Measurements from ENCODE around the gene KRT7.

The KRT7 gene

DNA sequence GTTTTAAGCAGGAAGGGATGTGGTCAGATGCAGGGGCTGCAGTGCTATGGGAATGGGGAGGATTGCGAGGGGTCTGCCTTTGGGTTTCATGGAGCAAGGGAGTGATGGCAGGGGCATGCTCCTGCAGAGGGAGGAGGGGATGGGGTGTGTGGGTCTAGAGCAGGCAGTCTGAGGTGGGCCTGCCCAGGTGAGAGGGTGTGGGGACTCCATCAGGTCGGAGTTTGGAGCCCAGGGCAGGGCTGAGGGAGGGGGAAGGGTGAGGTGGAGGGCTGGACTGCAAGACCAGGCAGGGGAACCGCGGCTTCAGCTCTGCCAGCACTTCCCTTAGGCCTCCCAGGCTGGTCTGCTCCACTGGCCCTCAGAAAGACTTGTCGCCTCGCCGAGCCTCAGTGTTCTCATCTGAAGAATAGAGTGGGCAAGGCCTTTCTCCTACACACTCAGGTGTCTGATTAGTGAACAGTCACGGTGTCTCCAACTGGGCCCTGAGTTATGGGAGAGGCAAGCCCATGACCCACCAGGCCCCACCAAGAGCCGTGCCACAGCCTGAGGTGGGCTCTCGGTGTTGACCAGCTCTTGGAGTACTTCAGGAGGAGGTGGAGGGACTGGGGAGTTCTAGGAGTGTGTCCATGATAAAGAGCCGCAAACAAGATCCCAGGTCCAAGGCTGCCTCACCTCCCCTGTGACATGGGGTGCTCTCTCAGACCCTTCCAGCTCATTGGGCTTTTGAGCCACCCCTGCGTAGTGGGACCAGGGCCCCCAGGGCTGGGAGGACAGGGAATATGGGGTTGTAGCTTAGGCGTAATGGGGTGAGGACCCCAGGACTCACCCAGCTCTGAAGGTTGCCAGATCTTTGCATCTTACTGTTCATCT is 21.1 kb upstream of the KRT7 start:
- no peak for DNase-seq

DNA sequence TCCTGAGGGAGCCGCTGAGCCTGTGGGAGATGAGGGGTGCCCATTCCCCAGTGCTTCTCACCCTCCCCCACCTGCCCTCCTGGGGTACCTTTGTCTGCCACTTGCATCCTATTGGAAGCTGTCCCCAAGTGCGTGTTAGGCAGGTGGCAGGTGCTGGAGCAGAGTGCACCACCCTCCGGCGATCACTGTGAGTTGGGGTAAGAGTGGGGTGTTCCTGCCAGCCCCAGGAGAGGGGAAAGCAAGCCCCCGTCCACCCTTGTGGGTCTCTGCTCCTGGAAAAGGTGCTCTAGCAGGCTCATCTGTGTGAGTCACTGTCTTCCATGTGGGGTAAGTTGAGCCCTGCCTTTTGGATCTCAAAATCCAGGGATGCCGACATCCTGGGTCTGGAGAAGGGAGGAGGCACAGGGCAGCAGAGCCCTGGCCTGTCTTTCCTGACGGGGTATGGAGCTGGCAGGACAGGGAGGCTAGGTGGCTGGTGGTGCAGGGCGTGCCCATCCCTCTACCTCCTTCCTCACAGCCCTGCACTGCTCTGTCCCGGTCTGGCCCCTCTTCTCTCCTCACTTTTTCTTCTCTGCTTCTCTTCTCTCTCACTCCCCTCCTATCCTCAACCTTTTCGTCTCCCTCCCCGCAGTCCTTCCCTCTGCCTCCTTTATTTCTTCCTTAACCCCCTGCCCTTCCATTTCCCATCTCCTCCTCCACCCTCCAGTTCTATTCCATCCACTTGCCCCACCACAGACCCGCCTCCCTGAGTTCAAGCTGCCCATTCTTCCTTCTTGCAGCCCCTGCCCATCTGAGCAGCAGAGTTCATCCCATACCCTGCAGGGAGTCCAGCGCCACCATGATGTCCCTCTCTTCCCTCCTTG is 20.1 kb upstream of the KRT7 start:
- no peak for DNase-seq

DNA sequence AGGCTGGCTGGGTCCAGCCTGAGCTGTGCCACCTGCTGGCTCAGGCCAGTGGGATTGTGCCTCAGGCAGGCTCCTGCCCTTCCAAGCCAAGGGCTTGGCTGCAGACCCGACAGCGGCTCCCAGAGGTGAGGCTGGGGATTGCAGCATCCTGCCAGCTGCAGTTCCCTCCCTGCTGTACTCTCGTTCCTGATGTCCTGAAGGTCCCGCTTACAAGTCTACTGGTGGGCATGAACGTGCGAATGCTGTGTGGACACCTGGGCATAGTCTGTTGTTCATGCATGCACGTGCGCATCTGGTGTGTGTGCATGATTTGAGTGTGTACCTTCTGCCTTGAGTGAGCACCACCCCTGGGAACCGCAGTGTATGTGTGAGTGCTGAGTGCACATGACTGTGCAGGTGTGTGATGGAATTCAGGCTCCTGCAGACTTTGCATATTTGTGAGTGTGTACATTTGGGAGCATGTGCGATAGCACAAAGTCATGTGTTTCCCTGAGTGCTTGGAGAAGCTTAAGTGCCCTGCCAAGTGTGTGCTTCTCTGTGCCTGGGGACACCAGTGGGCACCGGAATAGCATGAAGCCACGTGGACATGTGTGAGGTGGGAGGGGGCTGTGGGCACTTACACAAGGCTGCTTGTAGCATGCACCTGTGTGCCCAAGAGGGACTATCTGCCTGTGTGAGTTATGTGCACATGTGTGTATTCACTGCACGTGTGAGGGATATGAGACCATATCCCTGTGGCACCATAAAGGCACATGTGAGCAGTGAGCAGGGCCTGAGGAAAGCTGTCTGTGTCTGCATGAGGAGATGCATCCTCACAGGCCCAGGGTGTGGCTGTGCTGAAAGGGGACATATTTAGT is 19.3 kb upstream of the KRT7 start:
- peak in 42 of 51 donors; percentile 12 to 78 (median 48) for DNase-seq

DNA sequence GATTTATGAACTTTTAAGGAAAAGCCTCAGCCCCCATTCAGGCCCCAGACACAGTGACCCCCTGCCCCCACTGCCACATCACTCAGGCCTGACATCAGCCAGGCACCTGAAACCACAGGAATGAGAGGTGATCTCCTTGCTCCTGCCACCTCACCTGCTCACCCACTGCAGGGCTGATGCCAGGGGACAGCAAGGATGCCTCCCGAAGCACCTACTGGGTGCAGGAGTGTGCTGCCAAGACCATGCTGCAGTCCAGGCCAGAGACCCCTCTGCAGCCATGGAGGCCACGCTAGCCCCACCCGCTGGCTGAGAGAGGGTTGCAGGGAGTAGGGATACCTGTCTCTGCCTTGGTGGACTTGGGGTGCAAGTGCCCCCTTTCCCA is 18.6 kb upstream of the KRT7 start:
- no peak for DNase-seq

DNA sequence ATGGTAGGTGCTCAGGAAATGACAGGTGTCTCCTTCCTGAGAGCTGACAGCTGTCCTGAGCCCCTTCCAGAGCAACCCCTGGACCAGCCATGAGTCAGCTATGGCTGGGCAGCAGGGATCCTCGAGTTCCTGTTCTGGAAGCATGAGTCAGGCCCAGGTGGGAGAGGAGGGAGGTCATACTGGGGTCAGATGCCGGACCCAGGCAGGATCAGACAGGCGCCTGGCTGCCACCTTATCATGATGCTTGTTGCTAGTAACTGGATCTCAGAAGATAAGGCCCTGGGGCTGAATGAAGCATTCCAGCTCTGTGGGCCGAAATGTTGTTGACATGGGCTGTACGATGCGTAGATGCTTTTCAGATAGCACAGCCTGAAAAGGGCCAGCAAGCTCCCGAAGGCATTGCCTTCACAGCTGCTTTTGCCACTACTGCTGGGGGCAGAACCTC is 17.4 kb upstream of the KRT7 start:
- DNase-seq, result no peak

DNA sequence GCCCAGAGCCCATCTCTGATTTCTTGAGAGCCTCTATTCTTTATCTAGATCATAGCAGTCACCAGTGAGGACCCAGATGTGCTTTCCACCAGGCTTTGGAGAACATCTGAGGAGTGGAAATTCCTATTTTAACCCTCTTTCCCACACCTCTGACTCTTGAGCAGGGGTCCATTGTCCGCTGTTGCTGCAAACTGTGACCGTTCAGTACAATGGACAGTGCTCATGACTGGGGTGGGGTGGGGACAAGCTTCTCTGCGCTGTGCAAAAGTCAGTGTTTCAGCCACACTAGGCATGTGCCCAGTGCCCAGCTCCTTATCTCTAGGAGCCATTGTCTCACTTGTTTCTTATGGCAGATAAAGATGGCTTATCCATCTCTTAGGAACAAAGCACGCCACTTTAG is 16.9 kb upstream of the KRT7 start:
- DNase-seq, result no peak

DNA sequence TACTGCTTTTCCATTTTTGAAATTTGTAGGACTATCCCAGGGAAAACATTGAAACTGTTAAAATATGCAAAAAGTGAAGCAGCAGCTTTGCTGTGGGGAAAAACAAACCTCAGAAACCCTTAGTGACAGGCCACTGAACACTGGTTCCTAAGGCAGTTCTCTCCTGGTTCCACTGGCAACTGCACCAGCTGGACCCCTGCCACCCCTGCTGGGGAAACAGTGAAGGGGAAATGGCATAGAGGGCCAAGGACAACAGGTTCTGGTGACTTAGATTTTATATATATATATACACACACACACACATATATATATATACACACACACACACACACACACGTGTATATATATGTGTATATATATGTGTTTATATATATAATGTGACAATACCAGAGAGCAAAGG is 16.2 kb upstream of the KRT7 start:
- peak in 11 of 51 donors; percentile 6 to 39 (median 23) for DNase-seq

DNA sequence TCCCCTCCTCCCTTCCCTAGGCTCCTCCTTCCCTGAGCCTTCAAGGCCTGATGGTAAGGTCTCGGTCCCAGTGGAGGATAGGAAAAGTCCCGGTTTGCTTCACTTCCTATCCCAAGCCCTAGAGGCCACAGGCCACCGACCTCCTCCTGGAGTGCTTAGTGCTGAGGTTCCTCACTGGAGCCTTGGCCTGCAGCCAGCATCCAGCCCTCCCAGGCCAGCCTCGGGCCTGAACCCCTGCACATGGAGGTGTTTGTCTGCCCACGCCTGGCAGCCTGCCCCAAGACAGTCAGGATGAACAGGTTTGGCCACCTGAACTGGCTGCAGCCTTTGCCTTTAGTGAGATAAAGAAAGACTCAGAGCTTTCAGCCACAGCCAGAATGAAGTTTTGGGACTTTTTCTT is 15.8 kb upstream of the KRT7 start:
- DNase-seq, result no peak

DNA sequence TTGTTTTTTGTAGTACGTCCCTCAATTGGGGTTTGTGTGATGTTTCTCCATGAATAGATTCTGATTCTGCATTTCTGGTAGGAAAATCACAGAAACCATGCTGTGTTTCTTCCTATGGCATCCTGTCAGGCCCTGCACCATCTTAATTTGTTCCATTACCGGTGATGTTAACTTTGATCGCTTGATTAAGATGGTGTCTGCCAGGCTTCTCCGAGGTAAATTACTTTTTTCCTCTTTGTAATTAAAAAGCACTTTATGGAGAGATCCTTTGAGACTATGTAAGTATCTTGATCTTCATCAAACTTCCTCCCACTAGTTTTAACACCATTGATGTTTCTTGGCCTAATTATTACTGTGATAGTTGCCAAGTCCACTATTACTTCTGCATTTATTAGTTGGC is 15.0 kb upstream of the KRT7 start:
- no peak for DNase-seq

DNA sequence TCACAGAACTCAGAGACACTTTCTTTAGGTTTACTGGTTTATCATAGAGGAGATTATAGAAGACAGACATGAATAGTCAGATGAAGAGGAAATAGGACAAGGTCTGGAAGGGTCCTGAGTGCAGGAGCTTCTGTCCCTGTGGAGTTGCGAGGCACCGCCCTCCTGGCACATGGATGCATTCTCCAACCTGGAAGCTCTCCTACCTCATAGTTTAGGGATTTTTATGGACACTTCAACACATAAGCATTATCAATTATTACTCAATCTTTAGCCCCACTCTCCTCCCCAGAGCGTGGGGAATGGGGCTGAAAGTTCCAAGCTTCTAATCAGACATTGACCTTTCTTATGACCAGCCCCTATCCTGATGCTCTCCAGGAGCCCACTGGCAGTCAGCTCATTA is 12.6 kb upstream of the KRT7 start:
- DNase-seq, result no peak

DNA sequence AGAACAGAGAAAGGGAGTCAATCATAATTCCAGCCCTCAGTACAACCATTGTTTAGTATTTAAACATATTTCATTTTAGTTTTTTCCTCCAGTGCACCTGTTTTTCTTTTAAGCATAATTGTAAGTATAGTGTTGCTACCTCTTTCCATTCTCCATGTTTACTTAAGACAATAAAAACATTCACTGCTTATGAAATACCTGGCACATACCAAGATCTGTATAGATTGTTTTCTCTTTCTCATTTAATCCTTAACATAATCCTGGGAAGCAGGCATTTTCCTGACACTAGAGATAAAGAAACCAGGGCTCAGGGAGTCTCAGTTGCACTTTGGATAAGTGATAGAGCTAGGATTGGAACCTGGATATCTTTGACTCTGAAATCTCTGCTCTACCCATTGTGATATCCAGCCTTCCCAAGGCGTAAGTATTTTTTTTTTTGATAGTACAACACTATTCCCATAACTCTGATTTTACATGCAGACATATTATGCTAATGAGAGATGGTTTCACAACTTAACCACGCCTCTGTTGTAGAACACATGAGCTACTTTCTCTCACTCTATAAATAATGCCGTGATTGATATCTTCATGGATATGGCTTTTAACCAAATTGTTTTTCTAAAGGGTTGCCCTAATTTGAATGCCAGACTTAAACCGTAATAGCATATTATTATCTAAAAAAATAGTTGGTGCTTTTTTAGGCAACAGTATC is 11.8 kb upstream of the KRT7 start:
- DNase-seq, result no peak

DNA sequence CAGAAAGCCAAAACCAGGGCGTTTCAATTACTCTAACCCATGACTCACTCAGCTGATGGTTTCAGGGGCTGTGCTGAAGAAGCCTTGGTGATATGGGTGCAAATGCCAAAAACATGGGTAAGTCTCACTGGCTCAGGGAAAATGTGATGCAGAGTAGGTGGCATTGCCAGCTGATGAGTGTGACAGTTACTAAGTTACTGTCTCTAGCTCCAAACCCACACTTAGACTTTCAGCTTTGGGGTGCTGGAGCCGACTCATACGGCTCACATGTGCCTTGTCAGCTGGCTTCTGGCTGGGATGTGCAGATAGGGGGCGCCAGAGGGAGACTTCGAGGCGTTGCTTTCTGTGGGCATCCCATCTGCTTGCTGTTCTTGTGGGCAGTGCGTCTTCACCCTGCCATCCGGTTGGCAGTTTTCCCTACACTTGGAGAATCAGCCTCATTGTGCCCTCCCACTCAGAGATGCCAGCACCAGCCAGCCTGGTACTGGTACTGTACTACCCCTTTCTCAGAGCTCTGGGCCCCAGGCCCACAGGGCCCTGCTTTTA is 11.1 kb upstream of the KRT7 start:
- DNase-seq, result peak in 7 of 51 donors; percentile 9 to 75 (median 28)

DNA sequence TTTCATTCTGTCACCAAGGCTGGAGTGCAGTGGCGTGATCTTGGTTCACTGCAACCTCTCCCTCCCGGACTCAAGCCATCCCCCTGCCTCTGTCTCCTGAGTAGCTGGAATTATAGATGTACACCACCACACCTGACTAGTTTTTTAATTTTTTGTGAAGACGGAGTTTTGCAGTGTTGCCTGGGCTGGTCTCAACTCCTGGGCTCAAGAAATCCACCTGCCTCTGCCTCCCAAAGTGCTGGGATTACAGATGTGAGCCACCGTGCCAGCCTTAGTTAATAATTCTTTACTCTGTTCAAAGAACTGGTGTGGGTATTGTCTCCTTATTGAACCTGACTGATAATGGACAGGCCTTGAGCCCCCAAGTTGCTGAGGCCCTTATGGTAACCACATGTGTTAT is 10.4 kb upstream of the KRT7 start:
- no peak for DNase-seq

DNA sequence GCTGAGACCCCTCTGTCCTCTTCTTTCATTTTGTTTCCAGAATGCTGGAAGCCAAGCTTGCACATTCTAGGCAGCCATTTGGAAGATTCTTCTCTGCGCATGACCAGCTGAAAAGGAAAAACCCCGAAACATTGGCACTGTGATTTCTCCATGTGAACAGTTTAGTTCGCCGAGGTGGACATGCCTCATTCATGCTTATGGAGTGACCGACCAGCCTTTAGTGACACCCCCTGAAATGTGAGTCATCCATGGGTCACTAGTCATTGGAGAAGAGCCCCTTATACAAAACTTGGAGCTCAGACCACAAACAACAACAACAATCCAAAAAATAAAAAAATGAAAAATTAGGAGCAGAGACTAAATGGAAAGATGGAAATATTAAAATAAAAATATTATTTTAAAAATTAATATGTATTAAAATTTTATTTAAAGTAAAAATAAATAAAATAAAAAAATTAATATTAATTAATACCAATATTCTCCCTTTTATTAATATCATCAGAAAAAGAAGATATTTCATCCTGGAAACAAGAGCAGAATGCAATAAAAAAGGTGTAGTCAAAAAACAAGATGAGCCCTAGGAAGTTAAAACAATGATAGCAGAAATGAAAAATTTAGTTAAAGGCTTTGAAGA is 9.5 kb upstream of the KRT7 start:
- no peak for DNase-seq

DNA sequence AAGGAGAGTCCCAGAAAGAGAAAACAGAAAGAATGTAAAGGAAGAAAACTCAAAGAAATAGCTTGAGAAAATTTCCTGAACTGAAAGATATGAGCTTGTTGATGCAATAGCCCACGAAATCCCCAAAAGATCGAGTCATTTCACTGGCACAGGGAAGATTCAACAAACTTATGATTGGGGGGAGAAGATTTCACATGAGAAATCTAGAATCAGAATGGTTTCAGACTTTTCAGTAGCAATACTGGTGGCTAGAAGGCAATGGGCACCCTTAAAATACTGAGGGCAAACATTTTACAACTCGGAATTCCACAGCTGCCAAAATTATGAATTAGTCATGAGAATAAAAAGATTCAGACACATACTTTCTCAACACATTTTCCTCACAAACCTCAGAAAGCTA is 8.9 kb upstream of the KRT7 start:
- DNase-seq, result no peak

DNA sequence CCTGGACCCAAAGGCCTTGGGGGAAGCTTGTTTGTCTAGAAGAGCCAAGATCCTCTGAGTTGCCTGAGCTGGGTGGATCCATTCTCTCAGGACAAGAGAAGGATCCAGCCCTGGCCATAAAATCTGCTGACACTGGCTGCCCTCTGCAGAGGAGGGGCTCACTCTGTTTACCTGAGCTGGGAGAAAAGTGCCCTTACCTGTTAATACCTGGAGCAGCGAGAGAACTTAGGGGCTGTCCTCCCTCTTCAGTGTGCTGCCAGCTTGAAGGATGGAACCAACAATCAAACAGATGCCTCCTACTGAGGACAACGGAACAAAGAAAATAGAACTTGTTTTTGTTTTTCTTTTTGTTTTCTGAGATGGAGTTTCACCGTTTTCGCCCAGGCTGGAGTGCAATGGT is 7.3 kb upstream of the KRT7 start:
- no peak for DNase-seq

DNA sequence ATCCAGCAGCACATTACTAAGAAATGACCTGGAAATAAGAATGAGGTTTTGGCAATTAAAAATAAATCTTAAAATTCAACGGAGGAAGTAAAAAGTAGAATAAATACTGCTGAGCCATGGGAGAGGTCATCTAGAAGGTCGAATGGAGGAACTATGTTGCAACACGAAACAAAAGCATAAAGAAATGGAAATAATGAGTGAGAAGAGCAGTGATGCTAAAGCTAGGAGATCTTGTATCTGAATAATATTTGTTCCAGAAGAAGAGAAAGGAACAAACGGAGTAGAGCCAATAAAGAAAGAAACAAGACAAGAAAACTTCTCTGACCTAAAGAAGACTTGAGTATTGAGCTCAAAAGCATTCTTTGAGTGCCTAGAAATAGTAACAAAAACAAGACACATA is 6.6 kb upstream of the KRT7 start:
- no peak for DNase-seq

DNA sequence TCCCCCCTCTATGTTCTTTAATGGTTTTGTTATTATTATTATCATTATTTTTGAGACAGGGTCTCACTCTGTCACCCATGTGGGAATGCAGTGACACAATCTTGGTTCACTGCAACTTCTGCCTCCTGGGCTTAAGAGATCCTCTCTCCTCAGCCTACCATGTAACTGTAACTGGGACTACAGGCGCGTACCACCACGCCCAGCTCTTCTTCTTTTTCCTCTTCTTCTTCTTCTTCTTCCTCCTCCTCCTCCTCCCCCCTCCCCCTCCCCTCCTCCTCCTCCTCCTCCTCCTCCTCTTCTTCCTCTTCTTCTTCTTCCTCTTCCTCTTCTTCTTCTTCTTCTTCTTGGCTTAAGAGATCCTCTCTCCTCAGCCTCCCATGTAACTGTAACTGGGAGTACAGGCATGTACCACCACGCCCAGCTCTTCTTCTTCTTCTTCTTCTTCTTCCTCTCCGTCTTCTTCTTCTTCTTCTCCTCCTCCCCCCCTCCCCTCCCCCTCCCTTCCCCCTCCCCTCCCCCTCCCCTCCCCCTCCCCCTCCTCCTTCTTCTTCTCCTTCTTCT is 5.4 kb upstream of the KRT7 start:
- no peak for DNase-seq

DNA sequence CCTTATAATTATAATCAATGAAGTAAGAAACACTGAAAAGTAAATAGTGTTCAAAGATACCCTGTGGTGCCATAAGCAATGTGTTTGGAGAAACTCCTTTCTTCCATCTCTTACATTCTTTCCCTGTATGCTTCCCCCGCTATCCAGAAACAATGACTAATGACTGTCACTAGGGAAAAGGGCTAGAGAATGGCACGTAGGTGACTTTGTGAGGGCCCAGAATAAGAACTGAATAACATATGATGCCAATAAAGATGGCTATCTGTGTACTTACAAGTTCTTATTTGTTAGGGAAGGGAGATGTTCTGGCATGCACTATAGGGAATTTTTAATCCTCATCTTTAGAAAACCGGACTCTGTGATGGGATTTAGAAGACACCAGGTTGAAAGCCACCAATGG is 4.7 kb upstream of the KRT7 start:
- DNase-seq, result no peak

DNA sequence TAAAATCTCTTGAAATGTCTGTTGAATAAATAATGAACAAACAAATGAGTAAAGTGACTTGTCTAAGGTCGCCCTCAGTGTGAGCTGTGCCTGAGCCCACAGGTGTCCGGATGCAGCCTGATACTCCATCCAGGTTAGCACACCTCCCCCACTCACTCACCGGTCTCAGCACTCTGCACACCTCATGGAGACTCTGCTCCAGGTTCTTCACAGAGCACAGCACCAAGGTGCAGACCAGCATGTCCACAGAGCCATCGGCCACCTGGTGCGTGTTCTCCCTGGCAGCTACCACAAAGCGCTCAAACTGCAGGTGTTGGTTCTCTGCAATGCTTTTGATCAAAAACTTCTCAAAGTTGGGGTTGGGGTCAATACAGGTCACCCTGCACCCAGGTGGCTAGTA is 4.1 kb upstream of the KRT7 start:
- no peak for DNase-seq

Data from hypothalamus (tissue), 51 donors.